ENCODE data around the gene ETFB.

The ETFB gene

DNA sequence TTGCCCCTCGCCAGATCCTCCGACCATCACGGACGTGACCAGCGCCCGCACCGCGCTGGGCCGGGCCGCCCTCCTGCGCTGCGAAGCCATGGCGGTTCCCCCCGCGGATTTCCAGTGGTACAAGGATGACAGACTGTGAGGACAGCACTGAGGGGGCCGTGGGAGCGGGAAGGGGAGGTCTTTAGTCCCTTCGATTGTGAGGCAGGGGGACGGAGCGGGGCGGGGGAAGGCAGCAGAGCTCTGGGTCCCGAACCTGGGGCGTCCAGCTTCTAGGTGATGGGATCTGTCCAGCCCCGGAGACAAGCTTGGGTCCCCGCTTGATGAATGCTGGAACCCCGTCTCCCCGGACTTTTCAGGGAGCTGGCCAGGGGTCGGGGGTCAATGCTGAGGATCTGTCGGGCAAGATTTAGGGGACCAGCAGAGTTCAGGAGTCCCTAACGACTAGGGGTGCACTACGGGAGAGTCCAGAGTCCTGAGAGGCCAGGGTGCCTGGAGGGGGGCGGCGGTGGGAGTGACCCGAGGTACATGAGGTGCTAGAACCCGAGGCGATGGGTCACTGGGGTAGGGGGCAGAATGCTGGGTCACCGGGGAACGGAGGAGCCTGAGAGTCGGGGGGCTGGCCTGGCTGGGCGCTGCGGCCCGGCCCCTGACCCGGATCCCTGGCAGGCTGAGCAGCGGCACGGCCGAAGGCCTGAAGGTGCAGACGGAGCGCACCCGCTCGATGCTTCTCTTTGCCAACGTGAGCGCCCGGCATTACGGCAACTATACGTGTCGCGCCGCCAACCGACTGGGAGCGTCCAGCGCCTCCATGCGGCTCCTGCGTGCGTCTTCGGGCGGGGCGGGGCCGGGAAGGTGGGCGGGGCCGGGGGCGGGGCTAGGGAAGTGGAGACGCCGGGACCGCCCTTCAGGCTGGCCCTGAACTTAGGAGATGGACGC is 38.9 kb downstream of the ETFB start:
- DNase-seq (ENCODE audit: low spot score), result peak; percentile 86

DNA sequence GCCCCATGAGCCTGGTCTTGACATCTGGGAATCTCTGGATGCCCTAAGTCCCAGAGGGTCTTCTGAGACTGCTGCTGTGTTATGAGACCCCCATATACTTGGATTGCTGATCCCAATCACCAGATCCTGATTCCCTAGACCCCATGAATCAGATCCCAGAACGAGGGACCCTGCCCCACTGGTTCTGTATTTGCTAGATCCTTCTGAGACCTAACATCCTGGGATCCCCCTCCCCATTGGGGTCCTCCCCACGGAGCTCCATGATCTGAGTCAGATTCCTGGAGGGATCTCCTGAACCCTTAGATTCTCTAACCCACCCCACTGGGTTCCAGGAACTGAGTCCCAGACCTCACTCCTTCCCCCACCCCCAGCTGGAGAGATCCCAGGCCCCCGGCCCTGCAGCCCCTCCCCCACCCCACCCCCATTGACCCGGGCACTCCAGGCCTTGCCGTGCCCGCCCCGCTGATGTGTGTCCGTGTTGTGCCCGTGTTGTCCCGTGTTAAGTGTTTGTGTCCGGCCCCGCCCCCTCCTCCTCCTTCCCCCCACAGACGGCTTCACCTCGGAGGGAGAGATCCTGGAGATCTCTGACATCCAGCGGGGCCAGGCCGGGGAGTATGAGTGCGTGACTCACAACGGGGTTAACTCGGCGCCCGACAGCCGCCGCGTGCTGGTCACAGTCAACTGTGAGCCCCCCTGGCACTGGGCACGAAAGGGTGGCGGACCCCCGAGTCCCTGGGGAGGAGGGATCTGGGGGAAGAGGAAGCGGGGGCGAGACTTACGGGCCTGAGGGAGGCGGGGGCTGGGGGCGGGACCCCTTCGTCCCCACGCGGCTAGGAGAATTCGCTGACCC is 39.7 kb downstream of the ETFB start:
- no peak for DNase-seq (ENCODE audit: low spot score)

DNA sequence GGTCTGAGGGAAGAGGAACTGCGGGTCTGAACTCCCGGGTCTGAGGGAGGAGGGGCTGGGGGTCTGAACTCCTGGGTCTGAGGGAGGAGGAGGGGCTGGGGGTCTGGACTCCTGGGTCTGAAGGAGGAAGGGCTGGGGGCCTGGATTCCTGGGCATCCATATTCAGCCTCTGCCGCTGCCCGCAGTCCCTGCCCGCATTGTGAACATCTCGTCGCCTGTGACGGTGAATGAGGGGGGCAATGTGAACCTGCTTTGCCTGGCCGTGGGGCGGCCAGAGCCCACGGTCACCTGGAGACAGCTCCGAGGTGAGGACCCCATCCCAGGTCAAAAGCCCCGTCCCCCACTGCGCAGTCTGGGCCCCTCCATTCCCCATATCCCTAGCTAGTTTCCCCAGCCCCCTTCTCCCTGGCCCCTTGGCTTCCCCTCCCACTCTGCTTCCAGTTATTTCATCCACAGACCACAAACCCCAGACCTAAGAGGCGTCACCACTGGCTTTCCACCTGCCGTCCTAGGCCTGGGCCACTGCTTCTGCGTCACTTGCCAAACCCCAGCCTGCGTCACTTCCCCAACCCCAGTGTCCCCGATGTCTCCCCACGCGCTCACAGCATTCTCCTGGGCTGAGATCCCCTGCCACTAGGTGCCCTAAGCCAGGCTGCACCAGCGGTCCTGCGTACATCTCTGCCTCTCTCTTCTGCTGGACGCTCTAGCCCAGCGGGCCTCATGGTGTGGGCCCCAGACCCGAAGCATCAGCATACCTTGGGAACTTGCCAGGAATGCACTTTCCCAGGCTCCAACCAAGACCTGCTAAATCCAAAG is 40.8 kb downstream of the ETFB start:
- no peak for DNase-seq (ENCODE audit: low spot score)

DNA sequence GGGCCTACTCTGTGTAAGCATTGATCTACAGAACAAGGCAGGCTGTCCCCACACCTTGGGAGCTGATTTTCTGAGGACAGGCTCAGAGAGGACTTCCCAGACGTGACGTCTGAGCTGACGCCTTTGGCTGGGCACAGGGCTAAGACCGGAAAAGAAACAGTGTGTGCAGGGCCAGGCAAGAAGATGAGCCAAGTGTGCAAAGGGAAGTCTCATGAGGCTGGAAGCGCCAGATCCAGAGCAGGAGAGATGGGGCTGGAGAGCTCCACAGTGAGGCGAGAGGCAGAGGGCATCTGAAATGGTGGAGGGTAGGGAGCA is 42.1 kb downstream of the ETFB start:
- DNase-seq (ENCODE audit: low spot score), result no peak

DNA sequence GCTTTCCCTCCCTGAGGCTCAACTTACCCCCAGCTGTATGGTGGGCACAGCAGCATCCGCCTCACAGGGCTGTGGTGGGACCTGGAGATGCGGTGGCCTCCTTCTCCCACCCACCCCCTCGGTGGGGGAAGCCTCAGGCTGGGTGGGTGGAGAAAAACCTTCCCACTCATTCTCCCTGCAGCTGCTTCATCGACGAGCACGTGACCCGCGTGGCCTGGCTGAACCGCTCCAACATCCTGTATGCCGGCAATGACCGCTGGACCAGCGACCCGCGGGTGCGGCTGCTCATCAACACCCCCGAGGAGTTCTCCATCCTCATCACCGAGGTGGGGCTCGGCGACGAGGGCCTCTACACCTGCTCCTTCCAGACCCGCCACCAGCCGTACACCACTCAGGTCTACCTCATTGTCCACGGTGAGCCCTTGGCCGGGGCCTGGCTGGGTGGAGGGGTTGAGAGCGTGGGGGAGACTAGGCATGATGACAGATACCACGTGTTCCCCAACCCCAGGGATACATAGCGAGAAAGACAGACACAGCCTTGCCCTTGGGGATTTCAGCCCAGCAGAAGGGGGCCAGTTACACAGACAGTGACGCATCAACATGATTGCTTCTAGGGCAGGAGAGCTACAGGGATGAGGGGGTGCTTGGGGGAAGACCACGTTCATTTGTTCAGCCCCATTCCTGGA is 42.6 kb downstream of the ETFB start:
- no peak for DNase-seq (ENCODE audit: low spot score)

DNA sequence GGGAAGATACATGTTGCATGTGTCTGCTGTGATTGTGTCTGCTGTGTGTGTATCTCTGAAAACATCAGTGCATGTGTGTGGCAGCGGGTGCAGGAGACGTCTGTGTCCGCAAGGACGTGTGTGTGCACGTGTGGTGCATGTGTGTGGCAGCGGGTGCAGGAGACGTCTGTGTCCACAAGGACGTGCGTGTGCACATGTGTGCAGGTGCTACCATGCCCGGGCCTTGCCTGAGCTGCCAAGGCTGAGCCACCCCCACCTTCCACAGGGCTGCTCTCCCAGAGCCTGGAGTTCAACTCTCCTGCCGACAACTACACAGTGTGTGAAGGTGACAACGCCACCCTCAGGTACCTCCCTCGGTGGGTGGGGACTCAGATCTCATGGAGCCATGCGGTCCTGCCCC is 44.4 kb downstream of the ETFB start:
- no peak for DNase-seq (ENCODE audit: low spot score)

DNA sequence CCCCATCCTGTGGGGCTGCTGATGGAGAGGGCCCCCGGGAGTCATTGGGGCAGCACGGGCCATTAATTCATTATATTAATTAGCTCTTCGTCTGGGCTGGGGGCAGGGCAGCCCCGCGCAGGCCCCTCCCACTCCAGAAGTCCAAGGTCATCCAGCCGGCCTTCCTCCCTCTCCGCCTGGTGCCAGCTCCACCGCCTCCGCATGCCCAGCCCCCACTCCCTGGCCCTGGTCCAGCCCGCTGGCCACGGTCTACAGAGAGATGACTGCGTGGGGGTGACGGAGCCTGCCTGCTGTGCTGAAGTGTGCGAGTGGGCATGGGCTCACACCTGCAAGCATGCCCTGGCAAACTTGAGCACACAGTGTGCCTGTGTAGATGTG is 45.9 kb downstream of the ETFB start:
- DNase-seq (ENCODE audit: low spot score), result no peak

DNA sequence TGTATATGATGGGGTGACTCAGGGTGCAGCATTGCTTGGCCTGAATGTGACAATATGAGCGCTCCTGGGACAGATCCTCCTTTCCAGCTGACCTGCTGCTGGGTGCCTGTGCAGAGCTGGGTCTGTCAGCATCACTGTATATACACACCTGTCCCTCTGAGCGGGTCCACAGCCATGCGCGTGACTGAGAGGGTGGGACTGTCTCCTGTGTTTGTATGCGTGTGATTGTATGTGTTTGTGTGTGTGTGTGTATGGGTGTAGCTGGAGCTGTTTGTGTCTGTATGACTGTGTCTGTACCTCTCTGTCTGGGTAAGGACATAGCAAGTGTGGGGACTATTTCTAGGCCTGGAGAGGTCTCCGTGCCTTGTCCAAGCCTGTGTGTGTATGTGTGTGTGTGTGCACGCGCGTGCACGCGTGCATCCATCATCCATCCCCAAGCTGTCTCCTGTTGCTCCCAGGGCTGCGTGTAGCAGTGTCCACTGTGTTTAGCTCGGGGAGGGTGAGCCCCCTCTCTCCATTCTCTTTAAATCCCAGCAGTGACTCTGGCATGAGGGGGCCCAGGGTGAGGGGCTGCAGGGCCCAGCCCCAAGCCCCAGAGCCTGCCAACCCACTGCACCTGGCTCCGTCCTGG is 46.4 kb downstream of the ETFB start:
- DNase-seq (ENCODE audit: low spot score), result no peak

DNA sequence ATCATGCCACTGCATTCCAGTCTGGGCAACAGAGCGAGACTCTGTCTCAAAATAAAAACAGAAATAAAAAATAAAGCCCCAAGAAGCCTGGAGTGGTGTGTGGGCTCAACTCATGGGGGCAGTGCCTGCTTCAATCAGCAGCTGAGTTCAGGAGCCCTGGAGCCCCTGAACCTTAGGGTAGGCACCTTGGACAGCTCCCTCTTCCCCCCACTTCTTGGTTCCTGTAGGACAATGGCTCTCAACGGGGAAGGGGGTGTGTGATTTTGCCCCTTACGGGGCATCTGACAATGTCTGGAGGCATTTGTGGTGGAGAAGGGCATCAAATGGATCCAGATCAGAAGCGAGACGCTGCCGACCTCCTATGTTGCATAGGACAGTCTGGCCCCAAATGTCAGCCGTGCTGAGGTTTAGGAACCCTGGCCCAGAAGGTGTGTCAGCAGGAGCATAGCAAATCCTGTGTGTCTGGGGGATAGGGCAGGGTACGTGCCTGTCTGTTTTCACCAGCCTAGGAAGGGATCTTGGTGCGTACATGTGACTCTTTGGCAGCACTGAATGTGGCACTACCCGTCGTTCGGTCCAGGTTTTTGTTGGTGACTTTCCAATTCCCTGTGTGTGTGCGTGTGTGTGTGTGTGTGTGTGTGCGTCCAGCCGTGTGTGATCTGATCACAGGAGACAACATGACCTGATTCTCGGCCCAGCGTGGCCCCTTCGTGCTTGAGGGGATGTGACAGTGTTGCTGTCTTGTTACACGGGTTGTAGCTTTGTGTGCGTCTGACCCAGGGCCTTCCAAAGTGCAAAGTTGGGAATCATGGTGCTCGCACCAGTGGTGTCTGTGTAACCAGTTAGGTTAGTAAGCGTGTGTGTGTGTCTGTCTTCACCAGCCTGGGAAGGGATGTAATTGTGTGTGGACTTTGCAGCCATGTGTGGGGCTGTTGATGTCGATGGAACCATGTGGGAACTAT is 47.2 kb downstream of the ETFB start:
- DNase-seq (ENCODE audit: low spot score), result no peak

DNA sequence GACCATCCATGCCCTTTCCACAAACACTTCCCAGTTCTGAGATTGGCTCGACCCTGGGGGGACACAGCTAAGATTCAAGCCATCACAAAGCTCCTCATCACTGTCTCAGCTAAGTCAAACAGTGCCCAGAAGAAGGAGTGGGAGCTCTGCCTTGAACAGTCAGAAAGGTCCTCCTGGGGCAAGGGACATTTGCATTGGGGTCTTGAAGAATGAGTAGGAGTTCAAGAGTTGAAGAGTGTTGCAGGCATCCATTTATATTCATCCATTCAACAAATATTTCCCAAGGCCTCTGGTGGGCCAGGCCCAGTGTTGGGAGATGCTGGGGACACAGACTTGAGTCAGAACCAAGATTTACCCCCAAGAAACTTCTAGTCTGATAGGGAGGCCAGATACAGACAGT is 48.2 kb downstream of the ETFB start:
- DNase-seq (ENCODE audit: low spot score), result no peak

DNA sequence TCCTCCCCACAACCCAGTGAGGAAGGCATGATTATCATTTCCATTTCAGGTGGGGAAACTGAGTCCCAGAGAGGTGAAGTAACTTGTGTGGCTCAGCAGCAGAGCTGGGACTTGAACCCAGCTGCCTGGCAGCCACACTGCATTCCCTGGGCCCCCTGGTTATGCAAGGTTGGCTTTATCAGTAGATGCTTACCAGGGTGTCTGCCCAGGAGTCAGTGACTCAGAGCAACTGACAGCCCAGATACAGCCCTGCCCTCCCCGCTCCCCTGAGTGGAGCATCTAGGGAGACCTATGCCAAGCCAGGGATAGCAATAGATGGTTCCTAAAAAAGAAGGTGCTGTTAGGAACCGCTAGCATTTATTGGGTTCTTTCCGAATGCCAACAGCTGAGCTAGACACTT is 48.8 kb downstream of the ETFB start:
- DNase-seq (ENCODE audit: low spot score), result no peak

DNA sequence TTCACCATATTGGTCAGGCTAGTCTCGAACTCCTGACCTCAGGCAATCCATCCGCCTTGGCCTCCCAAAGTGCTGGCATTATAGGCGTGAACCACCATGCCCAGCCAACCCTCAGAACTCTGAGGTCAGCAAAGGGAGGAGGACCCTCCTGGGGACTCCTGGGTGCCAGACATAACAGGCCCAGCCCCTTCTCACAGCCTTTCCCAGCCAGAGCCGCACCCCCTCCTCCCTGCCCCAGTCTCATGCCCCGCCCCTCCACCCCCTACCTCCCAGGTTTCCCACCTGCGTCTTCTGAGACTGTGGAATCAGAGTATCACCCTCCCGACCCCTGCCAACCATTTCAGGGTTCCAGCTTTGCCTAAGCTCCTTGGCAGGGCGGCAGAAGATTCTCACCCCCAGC is 49.5 kb downstream of the ETFB start:
- no peak for DNase-seq (ENCODE audit: low spot score)

DNA sequence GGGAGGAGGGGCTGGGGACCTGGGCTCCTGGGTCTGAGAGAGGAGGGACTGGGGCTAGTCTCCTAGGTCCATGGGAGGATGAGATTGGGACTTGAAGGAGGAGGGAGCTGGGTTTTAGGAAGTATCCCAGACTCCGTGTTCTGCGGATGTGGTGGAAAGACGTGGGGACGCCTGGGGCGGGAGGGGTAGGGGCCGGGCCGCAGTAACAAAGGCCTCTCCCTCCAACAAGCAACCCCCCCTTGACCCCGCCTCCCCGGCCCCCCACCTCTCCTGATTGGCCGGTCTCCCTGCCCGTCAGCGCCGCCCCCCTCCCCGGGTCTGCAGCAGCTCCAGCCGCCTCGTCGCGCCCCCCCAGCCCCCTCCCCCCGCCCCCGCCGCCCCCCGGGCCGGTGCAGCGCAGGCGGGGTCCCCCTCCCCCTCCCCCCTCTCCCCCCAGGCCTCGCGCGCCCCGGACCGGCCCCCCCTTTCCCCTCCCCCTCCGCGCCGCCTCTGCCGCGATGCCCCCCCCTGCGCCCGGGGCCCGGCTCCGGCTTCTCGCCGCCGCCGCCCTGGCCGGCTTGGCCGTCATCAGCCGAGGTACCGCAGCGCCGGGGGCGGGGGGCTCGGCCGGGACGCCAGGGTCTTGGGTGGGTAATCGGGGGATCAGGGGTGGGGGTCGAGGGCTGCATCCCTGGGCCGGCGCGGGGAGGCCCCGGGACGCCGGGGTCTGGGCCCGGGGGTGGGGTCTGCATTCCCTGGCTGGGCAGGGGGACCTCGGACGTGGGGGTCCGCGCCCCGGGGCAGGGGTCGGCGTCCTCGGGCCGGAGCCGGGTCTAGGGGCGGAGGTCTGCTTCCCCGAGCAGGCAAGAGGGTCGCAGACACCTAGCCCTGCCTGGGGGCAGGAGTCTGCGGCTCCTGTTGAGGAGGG is 54.6 kb downstream of the ETFB start, which contains the start of gene IGLON5:
TSS of gene IGLON5 (plus strand) at position 294 of the 907 bp plus-strand sequence. CDS start at position 498, 204 bp downstream.
- peak; percentile 76 for DNase-seq (ENCODE audit: low spot score)

DNA sequence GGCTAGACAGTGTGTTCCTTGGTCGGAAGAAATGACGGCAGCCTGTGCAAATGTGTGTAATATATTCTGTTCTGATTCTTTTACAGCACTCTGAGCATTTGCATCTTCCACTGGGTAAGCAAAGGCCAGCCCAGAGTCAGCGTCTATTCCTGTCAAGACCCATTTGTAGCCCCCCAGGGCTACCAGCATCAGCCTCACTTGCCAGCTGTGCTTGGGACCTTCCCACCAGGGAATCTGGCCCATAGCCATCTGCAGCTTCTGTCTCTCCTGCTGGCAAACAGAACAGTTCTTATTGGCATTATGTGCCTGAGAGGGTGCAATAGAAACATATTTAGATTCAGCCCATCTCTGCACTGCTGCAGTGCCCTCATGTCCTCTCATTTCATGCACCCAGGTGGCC is 60.7 kb downstream of the ETFB start:
- no peak for DNase-seq (ENCODE audit: low spot score)

DNA sequence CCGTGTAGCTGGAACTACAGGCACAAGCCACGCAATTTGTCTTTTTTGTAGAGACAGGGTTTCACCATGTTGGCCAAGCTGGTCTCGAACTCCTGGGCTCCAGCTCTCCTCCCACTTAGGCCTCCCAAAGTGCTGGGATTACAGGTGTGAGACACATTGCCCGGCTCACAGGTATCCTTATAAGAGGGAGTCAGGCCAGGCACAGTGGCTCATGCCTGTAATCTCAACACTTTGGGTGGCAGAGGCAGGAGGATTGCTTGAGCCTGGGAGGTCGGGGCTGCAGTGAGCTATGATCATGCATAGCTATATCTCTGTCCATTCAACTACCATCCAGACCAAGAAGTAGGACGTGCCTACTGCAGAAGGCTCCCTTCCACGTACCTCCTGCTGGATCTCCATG is 64.9 kb downstream of the ETFB start:
- no peak for DNase-seq (ENCODE audit: low spot score)

DNA sequence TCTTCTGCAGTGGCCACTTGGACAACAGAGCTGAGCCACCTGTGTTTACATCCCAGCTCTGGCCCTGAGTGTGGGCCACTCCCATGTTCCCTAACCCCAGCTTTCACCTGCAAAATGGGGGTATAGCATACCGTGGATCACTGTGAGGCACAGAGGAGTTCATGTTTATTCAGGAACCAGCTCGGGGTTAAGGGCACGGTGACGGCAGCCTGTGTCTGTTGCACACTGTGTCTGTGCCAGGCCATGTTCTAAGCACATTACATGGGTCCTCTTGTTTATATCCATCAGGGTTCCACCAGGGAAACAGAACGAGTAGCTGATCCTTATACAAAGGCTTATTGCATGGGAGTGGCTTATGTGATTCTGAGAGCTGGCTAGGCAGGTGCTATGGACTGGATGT is 68.8 kb downstream of the ETFB start:
- no peak for DNase-seq (ENCODE audit: low spot score)

DNA sequence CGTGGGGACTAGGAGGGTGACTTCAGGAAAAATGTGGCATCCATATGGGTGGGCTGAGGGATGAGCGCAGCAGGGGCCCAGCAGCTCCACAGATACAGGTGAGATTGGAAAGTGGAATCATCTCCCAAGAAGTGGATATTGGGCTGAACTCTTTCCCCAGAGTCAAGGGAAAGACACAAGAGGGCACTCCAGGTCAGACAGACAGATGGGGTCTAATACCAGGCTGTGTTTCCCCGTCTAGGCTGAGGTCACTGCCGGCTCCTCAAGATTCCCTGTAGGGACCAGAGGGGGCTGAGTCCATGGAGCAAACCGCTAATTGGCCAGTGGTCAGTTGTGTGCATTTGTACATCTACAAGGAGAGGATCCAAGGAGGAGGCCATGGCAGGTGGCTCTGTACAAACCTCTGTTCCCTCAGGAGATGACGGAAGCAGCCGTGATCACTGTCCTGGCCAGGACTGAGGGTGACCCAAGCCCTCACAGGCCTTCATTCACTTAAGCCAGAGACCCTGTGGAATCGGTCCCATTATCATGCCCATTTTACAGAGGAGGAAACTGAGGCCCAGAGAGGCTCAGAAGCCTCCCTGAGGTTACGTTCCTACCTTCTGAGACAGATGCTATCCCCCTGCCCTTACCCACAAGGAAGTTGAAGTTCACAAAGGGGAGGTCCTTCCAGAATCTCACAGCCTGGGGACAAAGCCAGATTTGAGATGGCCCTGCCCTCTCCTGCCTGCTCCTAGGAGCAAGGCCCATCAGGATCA is 69.7 kb downstream of the ETFB start:
- DNase-seq (ENCODE audit: low spot score), result no peak

DNA sequence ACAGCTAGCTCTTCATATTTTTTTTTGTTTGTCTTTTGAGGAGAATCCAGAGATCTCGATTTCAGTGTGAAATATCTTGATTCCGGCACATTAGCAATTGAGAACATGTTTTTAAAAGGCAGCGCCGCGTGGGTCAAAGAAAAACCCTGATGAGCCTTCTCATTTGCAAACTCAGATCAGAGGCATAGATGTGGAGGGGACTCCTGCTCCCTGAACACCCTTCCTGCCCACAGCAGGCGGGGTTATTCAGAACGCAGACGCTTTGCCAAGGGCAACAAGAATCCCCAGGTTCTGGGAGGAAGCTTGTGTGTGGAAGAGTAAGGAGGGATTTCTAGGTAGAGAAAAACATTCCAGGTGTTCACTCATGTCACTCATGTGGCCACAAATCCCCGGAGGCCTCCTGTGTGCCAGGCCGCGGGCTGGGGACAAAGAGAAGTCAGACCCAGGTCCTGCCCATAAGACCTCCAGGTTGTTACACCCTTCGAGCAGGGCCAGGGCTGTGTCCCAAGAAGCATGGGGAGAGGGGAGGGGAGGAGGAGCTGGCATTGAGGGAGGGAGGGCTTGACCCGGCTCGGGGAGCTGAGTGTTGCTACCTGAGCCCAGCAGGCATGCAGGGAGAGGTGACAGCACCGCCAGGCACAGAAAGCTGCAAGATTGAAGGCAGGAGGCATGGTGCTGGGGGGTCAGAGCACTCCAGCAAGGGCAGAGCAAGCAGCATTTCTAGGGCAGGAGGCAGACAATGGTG is 70.6 kb downstream of the ETFB start:
- no peak for DNase-seq (ENCODE audit: low spot score)
